Stimulated activated naive B cell treated with anti-CD40 and anti-IgM and Interleukin-4, amounts not matched to agents 10 μg/mL and 1 μg/mL and 100 μg/mL, for 72 hours (primary cell): ENCODE measurements around the gene GRPEL1.

Experiments used
- ATAC-seq, 2 donors: fragments of 150-1000 bp; cut with Tn5 transposase; replicated peaks; 2 replicates each; pipeline ENCODE4 v1.10.0; 2021; ENCODE audit warnings: moderate library complexity in 1 of 2
- DNase-seq: peaks from one replicate; pipeline ENCODE4 v3.0.0; 2021
- H3K27ac Mint-ChIP-seq: one replicate; pipeline ENCODE4 v1.8.0; 2022; ENCODE audit warnings: mild to moderate bottlenecking, mixed read lengths
- H3K27me3 Mint-ChIP-seq, 2 donors: one replicate each; pipeline ENCODE4 v1.8.0; 2022; ENCODE audit warnings: mixed read lengths in 2 of 2
- H3K36me3 Mint-ChIP-seq, 2 donors: one replicate each; pipeline ENCODE4 v1.8.0; 2022; ENCODE audit warnings: mixed read lengths in 2 of 2, mild to moderate bottlenecking in 1 of 2
- H3K4me1 Mint-ChIP-seq, 2 donors: one replicate each; pipeline ENCODE4 v1.8.0; 2022; ENCODE audit warnings: mixed read lengths in 2 of 2, mild to moderate bottlenecking in 1 of 2
- H3K4me3 Mint-ChIP-seq, 2 donors: one replicate each; pipeline ENCODE4 v1.8.0; 2022; ENCODE audit warnings: mild to moderate bottlenecking in 2 of 2, mixed read lengths in 2 of 2, moderate library complexity in 1 of 2
- H3K9me3 Mint-ChIP-seq, 2 donors: one replicate each; pipeline ENCODE4 v1.8.0; 2022; ENCODE audit warnings: mixed read lengths in 2 of 2, mild to moderate bottlenecking in 1 of 2

Gene GRPEL1

DNA sequence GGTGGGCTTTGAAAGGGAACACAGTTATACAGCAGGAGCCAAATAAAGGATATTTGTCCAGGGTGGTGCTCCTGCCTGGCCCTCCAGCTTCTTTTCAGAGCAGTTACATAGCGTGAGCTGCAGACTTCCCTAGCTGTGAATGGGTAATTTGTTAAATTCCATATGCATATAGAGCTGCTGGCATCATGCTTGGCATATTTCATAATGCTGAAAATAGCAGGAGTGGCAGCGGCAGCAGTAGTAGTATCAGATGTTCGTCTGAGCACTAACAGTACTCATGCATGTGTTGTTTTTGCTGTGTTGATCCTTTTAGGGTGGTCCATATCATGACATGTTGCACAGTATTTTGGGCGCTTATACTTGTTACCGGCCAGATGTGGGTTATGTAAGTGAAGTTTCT, 58.3 kb downstream of the GRPEL1 start:
- Mint-ChIP-seq H3K4me1 (peaks cover 8 to 31% of the 10 kb centered on the region in 2 donors), H3K4me3 (no peak overlapping the region), H3K27me3 (no peaks in the 10 kb centered on the region), H3K36me3 (peaks cover 50 to 70% of the 10 kb centered on the region in 2 donors), H3K9me3 (peaks cover 0 to 4% of the 10 kb centered on the region in 2 donors), H3K27ac (peak overlapping the region; percentile 5)
- no peak for DNase-seq
- no peak for ATAC-seq
